Neutrophil (primary cell): Measurements from ENCODE around the gene HAUS7.

Experiments
- H3K27ac ChIP-seq: fragments of 200-600 bp; sonication (generic); 2 replicates; pipeline ENCODE4 v1.5.1; 2016; ENCODE audit warnings: mild to moderate bottlenecking, moderate library complexity
- H3K27me3 ChIP-seq: fragments of 200-600 bp; sonication (generic); 2 replicates; pipeline ENCODE4 v1.6.0; 2016; ENCODE audit warnings: mild to moderate bottlenecking
- H3K36me3 ChIP-seq: fragments of 200-600 bp; sonication (generic); 2 replicates; pipeline ENCODE4 v1.5.1; 2017
- H3K4me1 ChIP-seq, 2 experiments: fragments of 200-600 bp in 1 of 2; sonication (generic) in 1 of 2; 1 replicate in 1 of 2; 2 replicates in 1 of 2; pipeline versions ENCODE4 v1.5.1 to v1.6.1; 2013 to 2016; ENCODE audit warnings: low read depth in 1 of 2, low read length in 1 of 2, mild to moderate bottlenecking in 1 of 2, moderate library complexity in 1 of 2; ENCODE audit not compliant: control insufficient read depth in 1 of 2, insufficient read depth in 1 of 2
- H3K4me3 ChIP-seq, 2 experiments: fragments of 200-600 bp in 1 of 2; sonication (generic) in 1 of 2; 1 replicate in 1 of 2; 2 replicates in 1 of 2; pipeline ENCODE4 v1.5.1; 2013 to 2016; ENCODE audit warnings: low read depth in 1 of 2, low read length in 1 of 2, mild to moderate bottlenecking in 1 of 2, moderate library complexity in 1 of 2
- H3K9me3 ChIP-seq: fragments of 200-600 bp; sonication (generic); 2 replicates; pipeline ENCODE4 v1.5.1; 2016
- CTCF ChIP-seq: fragments of 200-600 bp; sonication (generic); IDR thresholded peaks from 2 replicates; pipeline ENCODE4 v1.5.1; 2016; ENCODE audit warnings: antibody characterized with exemption

The HAUS7 gene

DNA sequence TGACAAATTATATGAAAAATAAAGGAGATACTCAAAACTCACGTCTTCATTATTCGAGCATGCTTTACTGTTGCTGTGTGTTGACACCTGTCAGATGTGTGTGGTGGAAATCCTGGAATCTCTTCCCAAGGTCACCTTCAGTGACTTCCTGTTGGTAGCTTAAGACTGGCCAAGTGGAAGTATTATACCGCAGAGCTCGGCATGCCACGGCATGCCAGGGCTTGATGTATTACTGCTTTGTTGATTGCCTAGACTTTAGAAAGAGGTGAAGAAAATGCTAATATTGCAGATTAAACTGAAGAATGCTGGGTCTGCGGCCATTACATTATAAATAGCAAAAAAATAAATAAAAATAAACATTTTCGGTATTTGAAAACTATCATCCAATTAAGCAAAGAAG is 29.1 kb downstream of the HAUS7 start:
- H3K27ac ChIP-seq = no peak overlapping the region
- no peaks in the 10 kb centered on the region for H3K27me3 ChIP-seq
- no peak overlapping the region for H3K4me3 ChIP-seq
- no peaks in the 10 kb centered on the region for H3K9me3 ChIP-seq
- H3K36me3 ChIP-seq = no peaks in the 10 kb centered on the region
- TF ChIP-seq CTCF = no peak
- H3K4me1 ChIP-seq = no peaks in the 10 kb centered on the region

- Histone ChIP-seq H3K36me3 (no peaks in the 10 kb centered on the region), H3K27ac (no peak overlapping the region), H3K27me3 (no peaks in the 10 kb centered on the region), H3K4me1 (no peaks in the 10 kb centered on the region), H3K4me3 (no peak overlapping the region), H3K9me3 (no peaks in the 10 kb centered on the region)
- no peak for TF ChIP-seq CTCF
Observed at GRCh38 chrX:153440556-153441135, 29.7 kb downstream of the HAUS7 start.

GRCh38 chrX:153439977-153440376 is 30.4 kb downstream of the HAUS7 start:
- H3K9me3 ChIP-seq = no peaks in the 10 kb centered on the region
- H3K36me3 ChIP-seq = no peaks in the 10 kb centered on the region
- no peak overlapping the region for H3K27ac ChIP-seq
- H3K4me3 ChIP-seq = no peak overlapping the region
- H3K27me3 ChIP-seq = no peaks in the 10 kb centered on the region
- H3K4me1 ChIP-seq = no peaks in the 10 kb centered on the region
- TF ChIP-seq CTCF = no peak

DNA sequence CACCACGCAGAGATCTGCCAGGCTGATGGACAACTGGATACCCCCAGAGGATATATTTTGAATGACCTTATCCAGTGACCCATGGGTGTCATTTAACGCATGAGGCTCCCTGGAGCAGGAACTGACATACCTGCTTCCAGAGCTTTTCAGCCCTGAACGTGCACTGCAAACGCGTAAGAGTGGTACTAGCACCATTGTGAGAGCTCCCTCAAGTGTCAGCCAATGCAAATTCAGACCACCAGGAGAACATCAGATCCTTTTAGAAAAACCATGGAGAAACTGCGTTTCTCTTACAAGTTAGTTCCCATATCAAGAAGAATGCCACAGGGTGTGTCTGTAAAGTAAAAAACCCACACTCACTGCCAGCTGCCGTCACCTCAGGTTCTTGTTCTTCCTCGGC is 31.8 kb downstream of the HAUS7 start:
- no peaks in the 10 kb centered on the region for H3K9me3 ChIP-seq
- no peaks in the 10 kb centered on the region for H3K27me3 ChIP-seq
- no peak overlapping the region for H3K27ac ChIP-seq
- no peak overlapping the region for H3K4me3 ChIP-seq
- TF ChIP-seq CTCF = no peak
- H3K4me1 ChIP-seq = no peaks in the 10 kb centered on the region
- H3K36me3 ChIP-seq = no peaks in the 10 kb centered on the region

- H3K36me3 ChIP-seq = no peaks in the 10 kb centered on the region
- no peak overlapping the region for H3K27ac ChIP-seq
- no peak for TF ChIP-seq CTCF
- H3K4me3 ChIP-seq = no peak overlapping the region
- H3K27me3 ChIP-seq = no peaks in the 10 kb centered on the region
- H3K4me1 ChIP-seq = no peaks in the 10 kb centered on the region
- no peaks in the 10 kb centered on the region for H3K9me3 ChIP-seq
Observed at GRCh38 chrX:153435845-153436244, 34.5 kb downstream of the HAUS7 start.

- no peak for TF ChIP-seq CTCF
- Histone ChIP-seq H3K36me3 (no peaks in the 10 kb centered on the region), H3K27me3 (no peaks in the 10 kb centered on the region), H3K9me3 (no peaks in the 10 kb centered on the region), H3K27ac (no peak overlapping the region), H3K4me3 (no peak overlapping the region), H3K4me1 (no peaks in the 10 kb centered on the region)
Observed at GRCh38 chrX:153434801-153435200, 35.6 kb downstream of the HAUS7 start.
